A549 (cell line): ENCODE results near the gene GLIS1. TPM values are rescaled to one million over a fixed set of nuclear protein-coding genes. Genes with fewer than 3 reads are reported as not detected.

Experiments
- ATAC-seq, 2 experiments: fragments of 200-7000 bp in 1 of 2; fragments of >200 bp in 1 of 2; cut with Nextera tagmentation in 1 of 2; cut with Tn5 transposase in 1 of 2; 3 replicates each; pipeline versions ENCODE4 v1.8.0 to v1.9.1; 2018 to 2020; ENCODE audit warnings: mild to moderate bottlenecking in 1 of 2, moderate library complexity in 1 of 2
- CTCF ChIA-PET: fragments of 300-600 bp; sonication (Branson Sonifier 250); formaldehyde crosslinking; extraction: SDS; loops from one replicate; lab custom pipeline; 2021; ENCODE audit warnings: antibody characterized with exemption, inconsistent platforms; lab: Yijun Ruan, JAX
- POLR2A ChIA-PET: fragments of 350-600 bp; formaldehyde crosslinking; extraction: SDS; loops from one replicate; lab custom pipeline; 2021; ENCODE audit warnings: antibody characterized with exemption, inconsistent platforms; lab: Yijun Ruan, JAX
- DNase-seq, 2 experiments: peaks; one replicate each; pipeline versions ENCODE4 v3.0.0 to v3.0.0-alpha.2; 2011 to 2016; ENCODE audit warnings: low read depth in 1 of 2, low spot score in 1 of 2
- FAIRE-seq: peaks from 2 replicates; lab custom pipeline; 2011; peaks lifted over from hg19 to GRCh38; lab: Jason Lieb, UNC
- H3K27ac ChIP-seq, 2 experiments: fragments of >200 bp; sonication (Bioruptor Twin); formaldehyde crosslinking; 3 replicates each; pipeline ENCODE4 v1.5.1; 2016 to 2017
- H3K4me1 ChIP-seq: fragments of >200 bp; sonication (Bioruptor Twin); formaldehyde crosslinking; 3 replicates; pipeline ENCODE4 v1.6.1; 2016
- H3K4me2 ChIP-seq: fragments of >200 bp; sonication (Bioruptor Twin); formaldehyde crosslinking; 3 replicates; pipeline ENCODE4 v1.6.1; 2016
- H3K4me3 ChIP-seq: fragments of >200 bp; sonication (Bioruptor Twin); formaldehyde crosslinking; 3 replicates; pipeline ENCODE4 v1.5.1; 2016
- H3K9me3 ChIP-seq: fragments of >200 bp; sonication (Bioruptor Twin); formaldehyde crosslinking; 3 replicates; pipeline ENCODE4 v1.6.1; 2016
- ATOH8 ChIP-seq: fragments of 250-450 bp; sonication (Bioruptor Pico); IDR thresholded peaks from 2 replicates; pipeline ENCODE4 v1.5.0; 2020; ENCODE audit warnings: low read depth, mild to moderate bottlenecking, moderate library complexity
- BCL3 ChIP-seq: fragments of >200 bp; sonication (Bioruptor Twin); formaldehyde crosslinking; IDR thresholded peaks from 3 replicates; pipeline ENCODE4 v1.6.1; 2016
- CHD4 ChIP-seq: fragments of 200-600 bp; sonication (generic); IDR thresholded peaks from 2 replicates; pipeline ENCODE4 v1.6.1; 2016; ENCODE audit warnings: antibody characterized with exemption, mild to moderate bottlenecking, borderline replicate concordance
- CTCF ChIP-seq: fragments of >200 bp; sonication (Bioruptor Twin); formaldehyde crosslinking; IDR thresholded peaks from 3 replicates; pipeline ENCODE4 v1.5.1; 2016
- EHF ChIP-seq: fragments of 250-450 bp; sonication (Bioruptor Pico); IDR thresholded peaks from 2 replicates; pipeline ENCODE4 v1.5.0; 2020; ENCODE audit warnings: mild to moderate bottlenecking
- ELK1 ChIP-seq: fragments of 150-350 bp; IDR thresholded peaks from 2 replicates; pipeline ENCODE4 v1.6.1; 2014; ENCODE audit warnings: low read depth, mild to moderate bottlenecking, low read length
- EP300 ChIP-seq, 2 experiments: fragments of >200 bp; sonication (Bioruptor Twin); formaldehyde crosslinking; IDR thresholded peaks; 2 replicates in 1 of 2; 3 replicates in 1 of 2; pipeline ENCODE4 v1.6.1; 2016 to 2017
- FOSL2 ChIP-seq, 2 experiments: fragments of 450-650 bp in 1 of 2; fragments of >200 bp in 1 of 2; sonication (Bioruptor Twin) in 1 of 2; formaldehyde crosslinking; IDR thresholded peaks; 2 replicates each; pipeline versions ENCODE4 v1.5.0 to v1.6.1; 2016 to 2020; ENCODE audit warnings: mild to moderate bottlenecking in 1 of 2, moderate library complexity in 1 of 2
- GATA3 ChIP-seq: IDR thresholded peaks from 2 replicates; pipeline ENCODE4 v1.6.1; 2012; ENCODE audit warnings: borderline replicate concordance
- HDAC2 ChIP-seq: fragments of 200-600 bp; sonication (generic); IDR thresholded peaks from 2 replicates; pipeline ENCODE4 v1.6.1; 2016
- HEYL ChIP-seq: fragments of 250-450 bp; sonication (Bioruptor Pico); IDR thresholded peaks from 2 replicates; pipeline ENCODE4 v1.8.0; 2021; ENCODE audit warnings: mild to moderate bottlenecking, moderate library complexity
- JUN ChIP-seq, 2 experiments: fragments of >200 bp; sonication (Bioruptor Twin); formaldehyde crosslinking; IDR thresholded peaks; 2 replicates in 1 of 2; 3 replicates in 1 of 2; pipeline ENCODE4 v1.6.1; 2016 to 2017
- MAFK ChIP-seq: fragments of 450-650 bp; IDR thresholded peaks from 2 replicates; pipeline ENCODE4 v1.6.1; 2014; ENCODE audit not compliant: partially characterized antibody
- MAX ChIP-seq: IDR thresholded peaks from 2 replicates; pipeline ENCODE4 v1.6.1; 2012
- MAZ ChIP-seq: fragments of 150-350 bp; IDR thresholded peaks from 2 replicates; pipeline ENCODE4 v1.6.1; 2014; ENCODE audit warnings: antibody characterized with exemption, low read depth, low read length, borderline replicate concordance
- MYC ChIP-seq: IDR thresholded peaks from 2 replicates; pipeline ENCODE4 v1.6.1; 2012; ENCODE audit warnings: mild to moderate bottlenecking, inconsistent platforms, low read length, improper control_type of control experiment, borderline replicate concordance
- NPAS2 ChIP-seq: fragments of 250-450 bp; sonication (Bioruptor Pico); IDR thresholded peaks from 2 replicates; pipeline ENCODE4 v1.8.0; 2022; ENCODE audit warnings: mild to moderate bottlenecking, moderate library complexity, borderline replicate concordance
- POLR2A ChIP-seq: IDR thresholded peaks from 2 replicates; pipeline ENCODE4 v1.6.1; 2012; ENCODE audit warnings: mild to moderate bottlenecking, low read length
- RCOR1 ChIP-seq: fragments of 150-350 bp; IDR thresholded peaks from 2 replicates; pipeline ENCODE4 v1.6.1; 2014; ENCODE audit warnings: antibody characterized with exemption, low read length, low read depth
- RNF2 ChIP-seq: fragments of 200-600 bp; sonication (generic); IDR thresholded peaks from 2 replicates; pipeline ENCODE4 v1.6.1; 2016; ENCODE audit warnings: low read depth, mild to moderate bottlenecking, antibody characterized with exemption, moderate library complexity, borderline replicate concordance
- ZC3H11A ChIP-seq: fragments of 450-650 bp; IDR thresholded peaks from 2 replicates; pipeline ENCODE4 v1.6.1; 2014; ENCODE audit warnings: antibody characterized with exemption, mild to moderate bottlenecking
- WGBS: methylation state at CpG from one replicate; pipeline ENCODE4 v1.1.6; 2017; ENCODE audit errors: missing lambda C conversion rate; 5-methylcytosine and 5-hydroxymethylcytosine counted together
- polyA plus RNA-seq, 4 experiments: library from polyadenylated mRNA; depleted of rRNA in 3 of 4; stranded (reverse); fragments of >200 nt; fragmentation: RNase III in 1 of 4; extraction: RNeasy Plus Mini Kit Qiagen cat#74134 plus additional on column Dnase treatment in 1 of 4; gene quantifications; 2 replicates in 3 of 4; 3 replicates in 1 of 4; pipeline ENCODE4 v1.2.3, GENCODE V29; 2011 to 2017

GLIS1 gene
- polyA plus RNA-seq, 2 of the 4 experiments (the other 2 are of a cell fraction): 0.04 TPM; not detected in 1

GRCh38 chr1:53535846-53536245 lies 203.1 kb downstream of the GLIS1 start:
- Histone ChIP-seq H3K4me1 (peaks cover 9% of the 10 kb centered on the region; the same call in 2 of the 3 replicates), H3K27ac (no peak overlapping the region; a peak in 1 of 6 replicates), H3K4me3 (no peak overlapping the region), H3K4me2 (no peak overlapping the region), H3K9me3 (no peaks in the 10 kb centered on the region)
- 72% methylated on average over 6 of the region's 7 CpGs for WGBS
- FAIRE-seq (no peak), DNase-seq (no peak), ATAC-seq (no peak)
- CTCF ChIA-PET: interaction anchor here (1.1 kb wide), 1 partner anchor 37 kb away, joined by 3 read pairs; no protein-coding TSS in a partner anchor
- POLR2A ChIA-PET: no interaction called here
- TF ChIP-seq RNF2: no peak
- TF ChIP-seq EP300 (IDR thresholded peaks at IDR 0.05): no peak
- TF ChIP-seq MYC: no peak
- TF ChIP-seq GATA3: no peak
- TF ChIP-seq RCOR1: no peak
- no peak for TF ChIP-seq CHD4
- TF ChIP-seq CTCF: no peak

- DNase-seq: no peak
- Histone ChIP-seq H3K4me3 (no peak overlapping the region), H3K9me3 (no peaks in the 10 kb centered on the region), H3K27ac (no peak overlapping the region), H3K4me2 (no peak overlapping the region), H3K4me1 (peaks cover 8% of the 10 kb centered on the region; the same call in 2 of the 3 replicates)
- ATAC-seq: no peak
- TF ChIP-seq HDAC2 (no peak), HEYL (CRISPR knock-in tag) (no peak), MAFK (no peak), BCL3 (no peak), FOSL2 (IDR thresholded peaks at IDR 0.05) (no peak), FOSL2 (CRISPR knock-in tag; IDR thresholded peaks at IDR 0.05) (no peak), CHD4 (no peak), EHF (CRISPR knock-in tag) (no peak), NPAS2 (CRISPR knock-in tag) (no peak), ELK1 (no peak), MYC (no peak), MAZ (no peak)
- ChIA-PET CTCF (interaction anchor here (1.1 kb wide), 1 partner anchor 38 kb away, joined by 3 read pairs; no protein-coding TSS in a partner anchor), POLR2A (no interaction called here)
- FAIRE-seq: no peak
- 71% methylated on average over 2 of the region's 5 CpGs for WGBS
These were observed 203.7 kb downstream of the GLIS1 start for GRCh38 chr1:53535226-53535625.

GRCh38 chr1:53532912-53533311 lies 206.1 kb downstream of the GLIS1 start:
- FAIRE-seq (no peak), DNase-seq (no peak), ATAC-seq (peak in 1 of 2 experiments; percentile 15; a peak in 2 of 6 replicates)
- peak overlapping the region in 1 of 2 experiments; percentile 21; a peak in 1 of 6 replicates for H3K27ac ChIP-seq
- H3K4me2 ChIP-seq: no peak overlapping the region
- TF ChIP-seq MAX (no peak), ZC3H11A (no peak), ATOH8 (CRISPR knock-in tag) (no peak), HEYL (CRISPR knock-in tag) (no peak), RCOR1 (no peak), CTCF (no peak), POLR2A (no peak), FOSL2 (IDR thresholded peaks at IDR 0.05) (no peak), FOSL2 (CRISPR knock-in tag; IDR thresholded peaks at IDR 0.05) (no peak), JUN (IDR thresholded peaks at IDR 0.05) (no peak)
- H3K4me3 ChIP-seq: no peak overlapping the region
- peaks cover 8% of the 10 kb centered on the region; the same call in 2 of the 3 replicates for H3K4me1 ChIP-seq
- CTCF ChIA-PET: no interaction called here
- no peaks in the 10 kb centered on the region for H3K9me3 ChIP-seq
- WGBS: 67% methylated on average over 4 of the region's 4 CpGs
- POLR2A ChIA-PET: no interaction called here
